HG02943 (cell line): ENCODE data around the gene FLNB.

ENCODE experiments used
- ATAC-seq: cut with Tn5 transposase; IDR thresholded peaks from one replicate; pipeline ENCODE4 v1.9.1; 2021; ENCODE audit warnings: mild to moderate bottlenecking, low read depth, moderate library complexity; ENCODE audit not compliant: unreplicated experiment

FLNB gene

DNA sequence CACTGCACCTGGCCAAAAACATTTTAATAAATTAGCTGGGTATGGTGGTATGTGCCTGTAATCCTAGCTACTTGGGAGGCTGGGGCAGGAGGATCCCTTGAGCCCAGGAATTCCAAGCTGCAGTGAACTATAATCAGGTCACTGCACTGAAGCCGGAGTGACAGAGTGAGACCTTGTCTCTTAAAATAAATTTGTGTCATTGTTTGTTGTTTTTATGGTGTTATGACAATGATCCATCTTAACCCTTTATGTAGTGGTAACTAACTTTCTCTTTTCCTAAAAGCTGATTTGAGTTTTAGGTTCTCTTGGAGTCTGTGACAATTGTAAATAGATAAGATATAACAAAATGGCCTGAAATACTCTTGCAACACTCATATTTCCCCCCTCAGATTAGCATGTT lies 20.7 kb downstream of the FLNB start:
- no peak for ATAC-seq

DNA sequence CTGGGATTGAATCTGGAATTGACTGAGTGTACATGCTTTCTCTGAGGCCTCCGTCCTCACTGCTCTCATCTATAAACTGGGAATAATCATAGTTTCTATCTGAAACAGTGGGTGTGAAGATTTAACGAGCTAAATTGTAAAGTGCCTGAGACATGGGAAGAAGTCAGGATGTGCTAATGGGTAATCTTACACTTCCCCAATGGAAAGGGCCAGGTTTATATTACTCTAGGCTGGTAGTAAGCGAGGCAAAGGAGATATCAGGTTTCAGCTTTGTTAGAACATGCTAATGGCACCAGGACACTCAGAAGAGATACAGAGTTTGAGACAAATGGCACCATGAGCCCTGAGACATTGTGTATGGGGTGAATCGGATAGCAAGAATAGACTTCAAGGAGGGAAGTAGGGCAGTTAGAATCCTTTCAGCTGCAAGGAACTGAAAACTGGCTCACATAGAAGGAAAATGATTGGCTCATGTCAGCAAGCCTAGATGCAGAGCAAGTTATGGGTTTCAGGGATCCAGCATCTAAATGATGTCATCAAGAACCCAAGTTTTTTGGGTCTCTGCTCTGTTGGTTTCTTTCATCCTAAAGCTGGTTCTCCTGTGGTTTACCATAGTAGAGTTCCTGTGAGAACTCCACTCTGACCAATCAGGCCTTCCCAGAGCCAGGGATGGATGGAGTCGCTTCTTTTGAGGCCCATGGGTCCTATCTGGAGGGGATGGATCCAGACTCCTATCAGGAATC lies 21.8 kb downstream of the FLNB start:
- no peak for ATAC-seq

DNA sequence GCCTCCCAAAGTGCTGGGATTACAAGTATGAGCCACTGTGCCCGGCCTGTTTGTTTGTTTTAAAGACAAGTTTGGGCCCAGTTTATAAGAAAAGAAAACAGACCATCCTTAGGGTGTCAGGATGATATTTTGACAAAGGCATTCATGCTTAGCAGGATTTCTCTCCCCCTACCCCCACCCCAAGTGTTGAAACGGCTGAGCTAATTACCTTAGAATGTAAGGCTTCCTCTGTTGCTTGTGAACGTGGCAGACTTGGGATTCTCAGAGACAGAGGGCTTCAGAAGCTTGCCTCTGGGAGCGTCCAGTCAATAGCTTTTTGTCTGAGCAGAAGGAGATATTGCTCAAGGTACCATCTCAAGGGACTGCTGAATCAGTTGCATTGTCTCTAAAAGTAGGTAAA lies 24.0 kb downstream of the FLNB start:
- ATAC-seq, result no peak

DNA sequence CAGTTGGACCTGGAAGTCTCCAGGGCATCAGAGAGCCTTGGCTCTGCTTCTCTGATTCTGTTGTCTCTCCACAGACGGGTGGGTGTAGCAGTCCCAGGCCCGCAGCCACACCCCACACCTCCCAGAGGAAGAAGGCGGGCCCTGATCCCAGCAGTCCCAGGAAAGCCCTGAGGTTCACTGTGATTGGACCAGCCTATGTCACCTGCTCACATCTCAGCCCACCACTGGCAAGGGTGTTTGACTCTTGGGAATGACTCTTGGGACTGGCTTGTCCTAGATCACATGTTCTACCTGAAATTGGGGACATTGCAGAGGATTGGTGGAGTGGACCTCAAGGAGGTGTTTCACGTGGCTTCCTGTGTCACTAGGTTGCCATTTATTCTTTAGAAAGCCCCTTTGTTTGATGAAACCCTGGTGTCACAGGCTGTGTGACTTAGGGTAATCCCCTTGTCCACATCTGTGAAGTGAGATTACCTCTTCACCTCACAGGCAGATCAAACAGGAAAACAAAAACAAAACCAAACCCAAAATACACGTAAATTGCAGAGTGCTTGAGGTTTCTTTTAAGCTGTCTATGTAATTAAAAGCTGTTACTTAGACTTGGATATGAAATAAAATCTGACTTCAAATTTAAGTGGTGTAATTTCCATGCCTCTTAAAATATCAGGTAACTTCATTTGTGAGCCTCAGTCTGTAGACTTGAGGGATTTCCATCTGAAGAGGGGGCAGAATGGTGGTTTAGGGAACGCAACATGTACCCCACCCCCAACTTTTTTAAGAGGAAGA lies 26.7 kb downstream of the FLNB start:
- ATAC-seq, result peak; percentile 98

DNA sequence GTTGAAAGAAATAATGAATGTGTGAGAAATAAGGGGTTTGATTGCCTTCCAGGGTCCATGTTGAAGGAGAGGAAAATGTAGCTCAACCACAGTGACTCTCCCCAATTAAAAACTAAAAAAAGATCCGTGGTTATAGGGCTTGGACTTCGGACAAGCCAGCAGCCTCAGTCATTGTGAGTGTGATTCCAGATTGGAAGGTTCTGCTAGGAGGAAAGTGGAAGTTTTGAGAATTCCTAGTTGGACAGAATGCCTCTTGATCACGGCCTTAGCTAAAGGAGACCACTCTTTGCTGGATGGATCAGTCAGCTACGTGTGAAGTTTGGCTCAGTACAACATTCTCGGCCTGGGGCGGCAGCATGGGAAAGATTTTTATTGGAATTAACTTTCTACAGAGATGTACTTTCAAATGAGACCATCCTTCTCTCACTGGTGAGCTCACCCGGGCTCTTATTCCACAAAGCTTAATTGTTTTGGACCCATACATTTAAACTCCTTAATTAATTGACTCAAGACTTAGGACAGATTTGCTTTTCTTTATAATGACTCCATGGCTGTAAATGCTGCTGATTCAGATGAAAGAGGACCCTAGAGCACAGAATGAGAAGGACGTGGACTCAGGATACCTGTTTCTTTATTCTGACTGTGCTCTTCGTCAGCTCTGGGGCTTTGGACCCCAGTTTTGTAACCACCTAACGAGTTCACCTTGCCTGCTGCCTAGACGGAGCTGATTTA lies 27.5 kb downstream of the FLNB start:
- no peak for ATAC-seq

DNA sequence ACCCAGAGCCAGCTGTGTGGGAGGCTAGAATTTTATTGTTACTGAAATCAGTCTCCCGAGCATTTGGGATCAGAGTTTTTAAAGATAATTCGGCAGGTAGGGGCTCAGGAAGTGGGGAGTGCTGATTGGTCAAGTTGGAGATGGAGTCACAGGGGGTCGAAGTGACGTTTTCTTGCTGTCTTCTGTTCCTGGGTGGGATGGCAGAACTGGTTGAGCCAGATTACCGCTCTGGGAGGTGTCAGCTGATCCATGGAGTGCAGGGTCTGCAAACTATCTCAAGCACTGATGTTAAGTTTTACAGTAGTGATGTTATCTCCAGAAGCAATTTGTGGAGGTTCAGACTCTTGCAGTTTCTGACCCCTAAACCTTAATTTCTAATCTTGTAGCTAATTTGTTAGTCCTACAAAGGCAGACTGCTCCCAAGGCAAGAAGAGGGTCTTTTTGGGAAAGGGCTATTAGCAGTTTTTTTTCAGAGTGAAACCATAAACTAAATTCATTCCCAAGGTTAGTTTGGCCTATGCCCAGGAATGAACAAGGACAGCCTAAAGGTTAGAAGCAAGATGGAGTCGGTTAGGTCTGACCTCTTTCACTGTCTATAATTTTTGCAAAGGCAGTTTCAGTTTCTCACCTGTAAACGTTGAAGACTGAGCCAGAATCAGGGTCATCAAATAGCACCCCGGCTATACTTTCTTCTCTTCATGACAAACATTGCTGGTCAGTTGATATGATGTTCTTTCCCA lies 28.2 kb downstream of the FLNB start:
- ATAC-seq, result no peak

DNA sequence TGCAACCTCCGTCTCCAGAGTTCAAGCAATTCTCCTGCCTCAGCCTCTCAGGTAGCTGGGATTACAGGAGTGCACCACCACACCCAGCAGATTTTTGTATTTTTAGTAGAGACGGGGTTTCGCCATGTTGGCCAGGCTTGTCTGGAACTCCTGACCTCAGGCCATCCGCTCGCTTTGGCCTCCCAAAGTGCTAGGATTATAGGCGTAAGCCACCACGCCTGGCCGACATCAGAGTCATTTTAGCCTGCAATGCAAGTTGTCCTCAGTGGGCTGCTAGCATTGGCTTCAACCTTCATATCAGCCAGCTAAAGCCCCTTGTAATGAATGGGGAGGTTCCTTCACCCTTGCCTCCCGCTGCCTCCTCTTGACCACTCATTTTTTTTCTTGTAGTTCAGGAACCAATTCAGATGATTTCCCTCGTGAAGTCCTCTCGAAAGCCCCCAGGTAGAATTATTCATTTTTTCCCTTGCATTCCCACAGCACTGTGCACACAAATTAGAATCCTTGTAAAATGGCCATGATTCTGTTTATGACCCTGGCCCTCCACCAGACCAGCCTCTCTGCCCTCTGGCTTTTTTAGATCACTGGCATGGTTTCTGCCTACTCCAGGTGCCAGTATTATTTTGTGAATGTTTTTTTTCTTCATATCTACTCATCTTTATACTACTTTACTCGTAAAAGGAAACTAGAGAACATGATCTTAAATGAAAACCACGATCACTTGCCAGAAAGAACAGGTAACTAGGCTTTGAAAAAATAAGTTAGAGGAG lies 29.1 kb downstream of the FLNB start:
- ATAC-seq, result no peak

DNA sequence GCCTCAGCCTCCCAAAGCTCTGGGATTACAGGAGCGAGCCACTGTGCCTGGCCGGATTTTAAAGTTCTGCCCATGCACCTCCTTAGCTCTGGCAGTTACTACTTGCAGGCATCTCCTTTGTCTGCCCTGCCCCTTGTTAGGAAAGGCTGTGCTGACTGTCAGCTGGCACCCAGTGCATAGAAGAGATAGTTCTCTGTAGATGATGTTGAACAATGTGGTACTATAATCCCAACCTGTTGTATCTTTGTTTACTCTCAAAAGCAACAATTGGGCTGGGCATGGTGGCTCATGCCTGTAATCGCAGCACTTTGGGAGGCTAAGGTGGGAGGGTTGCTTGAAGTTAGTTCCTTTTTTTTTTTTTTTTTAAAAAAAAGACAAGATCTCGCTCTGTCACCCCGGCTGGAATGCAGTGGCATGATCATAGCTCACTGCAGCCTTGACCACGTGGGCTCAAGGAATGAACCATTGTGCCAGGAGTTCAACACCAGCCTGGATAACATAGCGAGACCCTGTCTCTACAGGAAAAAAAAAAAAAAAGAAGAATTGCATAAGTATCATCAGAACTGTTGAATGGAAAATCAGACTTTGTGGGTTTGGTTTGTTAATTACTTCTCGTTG lies 30.6 kb downstream of the FLNB start:
- no peak for ATAC-seq

DNA sequence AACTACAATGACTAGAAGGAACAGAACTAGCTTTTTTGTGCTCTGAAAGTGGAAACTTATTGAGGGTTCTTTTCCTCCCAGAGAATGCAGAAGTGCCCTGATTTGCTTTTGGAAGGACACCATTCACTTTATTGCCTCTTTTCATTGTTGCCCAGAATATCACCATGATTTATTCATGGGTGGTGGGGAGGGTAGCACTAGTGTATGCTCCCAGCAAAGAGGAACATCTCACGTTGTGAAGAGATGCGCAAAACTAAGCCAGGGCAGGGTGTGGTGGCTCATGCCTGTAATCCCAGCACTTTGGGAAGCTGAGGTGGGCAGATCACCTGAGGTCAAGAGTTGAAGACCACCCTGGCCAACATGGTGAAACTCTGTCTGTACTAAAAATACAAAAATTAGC lies 31.4 kb downstream of the FLNB start:
- ATAC-seq, result no peak

DNA sequence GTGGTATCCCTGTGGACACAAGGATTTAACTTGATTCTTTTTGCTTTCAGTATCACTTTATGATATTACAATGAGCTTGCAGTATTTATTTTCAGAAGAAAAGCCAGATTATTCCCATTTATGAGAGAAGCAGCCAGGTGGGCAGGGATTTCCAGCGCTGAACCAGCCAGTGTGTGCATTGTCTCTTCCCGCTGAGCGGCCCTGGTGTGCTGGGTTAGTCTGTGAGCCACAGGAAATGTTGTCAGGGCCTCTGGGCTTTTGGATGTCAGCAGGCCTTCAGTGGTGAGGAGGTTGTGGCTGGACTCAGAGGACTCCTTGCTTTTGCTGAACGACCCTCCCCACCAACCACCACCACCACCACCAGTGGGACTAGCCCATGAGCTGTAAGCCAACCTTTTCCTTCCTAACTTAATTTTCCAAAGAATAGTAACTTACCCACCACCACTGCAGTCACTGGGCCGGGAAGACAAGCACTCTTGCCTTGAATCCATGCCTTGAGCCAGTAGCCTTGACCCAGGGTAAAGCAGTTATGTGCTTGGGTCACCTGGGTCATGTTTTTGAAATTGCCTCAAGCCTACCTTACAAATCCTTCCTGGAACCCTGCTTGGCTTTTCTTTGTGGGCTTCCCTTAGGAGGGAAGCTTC lies 33.1 kb downstream of the FLNB start:
- peak; percentile 24 for ATAC-seq

DNA sequence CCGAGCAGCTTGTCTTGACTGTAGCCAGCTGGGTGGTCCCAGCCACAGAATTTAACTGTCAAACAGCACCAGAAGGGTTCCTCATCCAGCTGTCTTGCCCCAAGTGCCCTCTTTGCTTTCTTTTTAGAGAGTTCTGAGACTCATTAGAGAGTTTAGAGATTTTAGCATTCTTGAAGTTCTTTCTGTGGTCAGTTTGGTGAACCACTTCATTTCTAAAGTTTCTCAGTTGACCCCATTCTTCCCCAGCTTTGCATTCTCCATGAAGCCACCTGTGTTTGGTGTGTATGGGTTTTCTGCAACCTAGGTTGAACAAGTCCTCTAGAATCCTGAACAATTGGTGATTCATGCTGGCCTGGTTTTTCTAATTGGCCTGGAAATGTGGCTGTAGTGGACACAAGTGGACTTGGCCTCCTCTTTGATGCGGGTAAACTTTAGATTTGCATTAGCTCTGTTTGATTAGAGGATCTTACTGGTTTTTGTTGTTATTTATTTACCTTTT lies 33.7 kb downstream of the FLNB start:
- ATAC-seq, result peak; percentile 81

DNA sequence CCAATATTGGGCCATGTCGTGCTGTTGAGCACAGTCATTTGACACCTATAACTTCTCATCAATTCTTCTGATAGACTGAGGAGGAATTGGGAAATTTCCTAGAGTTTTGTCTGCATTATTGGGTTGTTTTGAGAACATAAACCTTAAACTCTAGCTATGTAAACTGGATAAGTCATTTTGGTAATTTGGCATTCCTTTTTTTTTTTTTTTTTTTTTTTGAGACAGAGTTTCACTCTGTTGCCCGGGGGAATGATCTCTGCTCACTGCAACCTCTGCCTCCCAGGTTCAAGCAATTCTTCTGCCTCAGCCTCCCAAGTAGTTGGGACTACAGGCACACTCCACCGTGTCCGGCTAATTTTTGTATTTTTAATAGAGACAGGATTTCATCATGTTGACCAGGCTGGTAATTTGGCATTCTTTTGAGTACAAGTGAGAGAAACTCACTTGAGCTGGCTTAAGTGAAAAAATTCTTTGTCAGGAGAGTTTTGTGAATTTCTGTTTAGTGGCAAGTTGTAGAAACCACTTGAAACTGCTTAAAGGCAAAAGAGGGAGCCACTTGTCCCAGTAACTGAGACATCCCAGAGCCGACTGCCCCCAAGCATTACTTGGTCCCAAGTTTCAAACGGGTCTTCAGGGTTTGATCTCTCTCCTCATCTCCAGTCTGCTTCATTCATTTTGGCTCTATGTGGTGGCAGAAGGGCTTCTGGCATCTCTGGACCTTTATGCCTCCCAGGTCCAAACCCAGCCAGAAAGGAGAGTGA lies 34.9 kb downstream of the FLNB start:
- no peak for ATAC-seq

DNA sequence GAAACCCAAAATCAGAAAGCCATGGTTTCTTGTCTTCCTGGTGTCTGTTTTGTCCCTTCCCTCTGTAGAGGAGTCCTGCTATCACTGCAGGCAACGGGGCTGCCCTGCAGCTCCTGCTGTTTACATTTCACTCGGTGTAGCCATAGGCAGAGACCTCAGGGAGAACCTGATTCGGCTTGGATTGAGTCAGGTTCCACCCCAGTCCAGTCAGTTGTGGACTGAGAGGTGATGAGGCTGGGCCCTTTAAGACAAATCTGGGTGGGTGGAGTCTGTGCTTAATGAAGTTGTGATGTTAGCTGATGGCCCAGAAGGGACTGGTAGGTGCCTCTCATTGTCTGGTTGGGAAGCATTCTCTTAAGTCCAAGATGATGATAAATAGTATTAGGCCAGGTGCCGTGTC lies 35.7 kb downstream of the FLNB start:
- ATAC-seq, result no peak

DNA sequence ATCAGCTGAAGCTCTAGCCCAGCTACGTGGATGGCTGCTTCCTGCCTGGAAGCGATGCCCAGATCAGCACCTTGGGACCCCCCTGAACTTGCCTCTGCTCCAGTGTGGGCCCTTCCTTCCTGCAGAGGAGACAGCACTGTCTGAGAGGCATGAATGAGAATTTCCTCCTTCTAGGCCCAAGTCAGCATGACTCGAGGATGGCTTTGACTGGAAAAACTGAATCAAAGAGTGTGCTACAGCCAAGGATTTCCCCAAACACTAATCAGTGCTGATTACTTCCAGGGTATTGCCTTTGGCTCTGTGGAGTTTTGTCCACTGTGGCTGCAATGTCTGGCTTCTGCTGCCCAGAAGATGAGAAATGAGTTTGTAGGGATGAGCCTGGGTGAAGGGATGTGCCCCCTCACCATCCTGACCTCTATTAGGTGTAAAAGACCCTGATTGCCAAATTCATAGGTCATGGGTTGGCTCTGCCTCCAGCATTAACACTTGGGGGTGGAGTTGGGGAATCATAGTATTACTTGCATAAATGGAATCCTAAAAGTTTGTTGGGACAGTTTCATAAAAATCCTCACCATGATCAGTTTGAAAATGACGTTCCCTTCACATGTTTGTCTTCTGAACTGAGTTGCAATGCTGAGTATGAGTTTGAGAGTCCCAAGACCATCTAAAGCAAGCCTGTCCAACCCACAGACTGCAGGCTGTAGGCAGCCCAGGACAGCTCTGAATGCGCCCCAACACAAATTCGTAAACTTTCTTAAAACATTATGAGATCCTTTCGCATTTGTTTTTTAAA lies 36.7 kb downstream of the FLNB start:
- ATAC-seq, result no peak

DNA sequence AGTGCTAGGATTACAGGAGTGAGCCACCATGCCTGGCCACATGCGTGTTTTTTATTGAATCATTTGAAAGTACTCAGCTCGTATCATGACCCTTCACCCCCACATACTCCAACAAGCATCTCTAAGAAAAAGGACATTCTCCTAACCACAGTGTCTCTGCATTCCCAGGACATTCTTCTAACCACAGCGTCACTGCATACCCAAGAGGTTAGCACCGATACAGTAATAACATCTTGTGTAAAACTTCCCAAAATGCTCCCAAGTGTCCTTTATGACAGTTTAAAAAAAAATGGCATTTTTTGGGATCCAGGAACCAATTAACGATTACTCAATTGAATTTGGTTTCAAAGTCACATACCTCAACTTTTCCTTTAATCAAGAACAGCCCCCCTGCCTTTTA lies 39.6 kb downstream of the FLNB start:
- no peak for ATAC-seq

DNA sequence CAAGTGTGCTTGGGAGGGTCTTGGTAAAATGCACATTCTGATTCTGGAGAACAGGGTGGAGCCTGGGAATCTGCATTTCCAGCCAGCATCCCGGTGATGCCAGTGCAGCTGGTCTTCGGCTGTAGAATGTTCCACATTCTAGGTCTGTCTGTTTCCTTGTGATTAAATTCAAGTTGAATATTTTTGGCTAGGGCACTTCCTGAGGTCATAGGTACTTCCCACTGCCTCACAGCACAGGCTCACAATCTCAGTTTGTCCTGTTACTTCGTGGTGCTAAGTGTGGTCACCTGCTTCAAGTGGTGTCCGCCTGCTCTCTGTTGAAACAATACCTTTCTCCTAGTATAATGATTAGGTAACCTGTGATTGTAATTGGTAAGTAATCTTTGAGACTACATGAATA lies 40.1 kb downstream of the FLNB start:
- ATAC-seq, result no peak

DNA sequence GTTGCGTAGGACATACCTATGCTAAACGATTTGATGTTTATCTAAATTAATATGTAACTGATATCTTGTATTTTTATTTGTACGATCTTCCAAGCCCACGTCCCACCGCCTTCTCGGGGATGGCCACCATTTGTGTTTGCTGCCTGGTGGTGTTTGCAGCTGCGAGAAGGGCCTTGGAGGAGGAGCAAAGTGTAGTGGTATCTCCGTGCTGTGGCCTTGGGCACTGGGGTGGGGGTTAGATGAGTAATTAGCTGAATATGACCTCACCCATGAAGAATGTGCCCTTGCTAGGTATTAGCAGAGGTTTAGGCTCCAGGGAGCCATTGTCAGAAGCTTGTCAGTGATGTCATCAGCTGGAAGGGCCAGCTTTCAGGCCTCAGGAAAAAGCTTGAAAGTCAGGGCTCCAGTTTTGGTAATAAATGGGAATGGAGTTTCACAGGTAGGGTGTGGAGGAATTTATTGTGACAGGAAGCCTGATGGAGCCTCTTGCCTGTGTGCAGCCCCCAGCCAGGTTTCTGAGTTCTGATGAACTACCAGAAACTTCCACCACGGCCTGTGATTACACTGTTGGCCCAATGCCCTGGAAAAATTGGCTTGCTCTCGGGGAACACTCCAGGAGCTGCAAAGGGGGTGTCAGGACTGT lies 41.0 kb downstream of the FLNB start:
- ATAC-seq, result no peak
